ENCODE measurements around the gene TULP4.

TULP4 gene

DNA sequence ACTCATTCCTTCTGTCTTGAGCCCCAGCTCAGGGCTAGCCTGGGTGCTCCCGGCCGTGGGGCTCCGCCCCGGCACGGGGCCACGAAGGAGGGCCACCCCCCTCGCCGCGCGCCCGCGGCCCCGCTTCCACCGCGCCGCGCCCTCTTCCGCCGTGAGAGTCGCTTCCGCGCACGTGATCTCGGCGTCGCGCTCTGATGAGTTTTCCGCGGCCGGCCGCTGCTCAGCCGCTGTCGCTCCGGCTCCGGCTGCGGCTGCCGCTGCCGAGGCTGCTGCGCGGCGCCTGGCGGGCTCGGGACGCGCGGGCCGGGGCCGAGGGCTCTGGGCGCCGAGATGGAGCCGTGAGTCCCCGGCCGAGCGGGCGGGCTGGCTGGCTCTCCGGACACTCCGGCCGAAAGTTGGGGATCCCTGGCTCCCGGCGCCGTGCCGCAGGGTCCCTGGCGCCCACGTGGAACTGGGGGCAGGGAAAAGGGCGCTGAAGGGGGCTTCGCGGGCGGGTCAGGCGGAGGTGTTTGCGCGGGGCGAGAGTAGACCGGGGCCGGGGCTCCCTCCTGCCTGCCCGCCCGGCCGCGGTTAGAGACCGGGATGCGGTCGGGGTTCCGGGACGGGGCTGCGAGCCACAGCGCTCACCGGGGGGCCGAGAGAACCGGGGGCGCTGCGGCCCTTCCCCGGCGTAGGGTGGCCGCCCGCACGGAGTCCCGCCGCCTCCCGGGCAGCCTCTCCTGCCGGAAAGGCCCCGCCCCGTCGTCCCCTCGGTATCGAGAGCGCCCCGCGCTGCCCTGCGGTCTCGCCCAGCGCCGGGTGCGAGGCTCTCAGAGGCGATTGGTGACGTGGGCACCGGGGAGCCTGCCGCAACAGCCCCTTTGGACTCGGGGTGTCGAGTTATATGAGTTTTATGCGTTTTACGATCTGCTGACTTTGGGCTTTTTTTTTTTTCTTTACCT, 247.9 kb downstream of the TULP4 start, which contains the start of gene TMEM181 (continued):
- peak; percentile 60; the same call in 1 of the 2 replicates for TF ChIP-seq MYNN (tag by site-specific recombination; IDR thresholded peaks at IDR 0.05; ENCODE audit: borderline replicate concordance)
- TF ChIP-seq, protein P1, sequence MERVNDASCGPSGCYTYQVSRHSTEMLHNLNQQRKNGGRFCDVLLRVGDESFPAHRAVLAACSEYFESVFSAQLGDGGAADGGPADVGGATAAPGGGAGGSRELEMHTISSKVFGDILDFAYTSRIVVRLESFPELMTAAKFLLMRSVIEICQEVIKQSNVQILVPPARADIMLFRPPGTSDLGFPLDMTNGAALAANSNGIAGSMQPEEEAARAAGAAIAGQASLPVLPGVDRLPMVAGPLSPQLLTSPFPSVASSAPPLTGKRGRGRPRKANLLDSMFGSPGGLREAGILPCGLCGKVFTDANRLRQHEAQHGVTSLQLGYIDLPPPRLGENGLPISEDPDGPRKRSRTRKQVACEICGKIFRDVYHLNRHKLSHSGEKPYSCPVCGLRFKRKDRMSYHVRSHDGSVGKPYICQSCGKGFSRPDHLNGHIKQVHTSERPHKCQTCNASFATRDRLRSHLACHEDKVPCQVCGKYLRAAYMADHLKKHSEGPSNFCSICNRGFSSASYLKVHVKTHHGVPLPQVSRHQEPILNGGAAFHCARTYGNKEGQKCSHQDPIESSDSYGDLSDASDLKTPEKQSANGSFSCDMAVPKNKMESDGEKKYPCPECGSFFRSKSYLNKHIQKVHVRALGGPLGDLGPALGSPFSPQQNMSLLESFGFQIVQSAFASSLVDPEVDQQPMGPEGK (tag by site-specific recombination; IDR thresholded peaks at IDR 0.05), result peak; percentile 29; the same call in 1 of the 2 replicates
- TF ChIP-seq, protein P2, sequence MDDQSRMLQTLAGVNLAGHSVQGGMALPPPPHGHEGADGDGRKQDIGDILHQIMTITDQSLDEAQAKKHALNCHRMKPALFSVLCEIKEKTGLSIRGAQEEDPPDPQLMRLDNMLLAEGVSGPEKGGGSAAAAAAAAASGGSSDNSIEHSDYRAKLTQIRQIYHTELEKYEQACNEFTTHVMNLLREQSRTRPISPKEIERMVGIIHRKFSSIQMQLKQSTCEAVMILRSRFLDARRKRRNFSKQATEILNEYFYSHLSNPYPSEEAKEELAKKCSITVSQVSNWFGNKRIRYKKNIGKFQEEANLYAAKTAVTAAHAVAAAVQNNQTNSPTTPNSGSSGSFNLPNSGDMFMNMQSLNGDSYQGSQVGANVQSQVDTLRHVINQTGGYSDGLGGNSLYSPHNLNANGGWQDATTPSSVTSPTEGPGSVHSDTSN (CRISPR knock-in tag; IDR thresholded peaks at IDR 0.05), result peak; percentile 89
- TF ChIP-seq ZNF175 (tag by site-specific recombination; IDR thresholded peaks at IDR 0.05), result no peak
- TF ChIP-seq HOXD13 (CRISPR knock-in tag; IDR thresholded peaks at IDR 0.05; ENCODE audit: borderline replicate concordance), result peak; percentile 24; the same call in 1 of the 2 replicates
- no peak for TF ChIP-seq OVOL3 (tag by site-specific recombination; IDR thresholded peaks at IDR 0.05)
- 0 out of 2 replicates have a peak, but pooled peaks have one; percentile 10 for TF ChIP-seq ZNF266 (tag by site-specific recombination; IDR thresholded peaks at IDR 0.05; ENCODE audit: low read depth)
- peak; percentile 36; the same call in 1 of the 2 replicates for TF ChIP-seq ZNF37A (tag by site-specific recombination; IDR thresholded peaks at IDR 0.05)
- TF ChIP-seq, protein P3, sequence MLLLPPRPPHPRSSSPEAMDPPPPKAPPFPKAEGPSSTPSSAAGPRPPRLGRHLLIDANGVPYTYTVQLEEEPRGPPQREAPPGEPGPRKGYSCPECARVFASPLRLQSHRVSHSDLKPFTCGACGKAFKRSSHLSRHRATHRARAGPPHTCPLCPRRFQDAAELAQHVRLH (tag by site-specific recombination; IDR thresholded peaks at IDR 0.05), result no peak
- TF ChIP-seq, protein P4, sequence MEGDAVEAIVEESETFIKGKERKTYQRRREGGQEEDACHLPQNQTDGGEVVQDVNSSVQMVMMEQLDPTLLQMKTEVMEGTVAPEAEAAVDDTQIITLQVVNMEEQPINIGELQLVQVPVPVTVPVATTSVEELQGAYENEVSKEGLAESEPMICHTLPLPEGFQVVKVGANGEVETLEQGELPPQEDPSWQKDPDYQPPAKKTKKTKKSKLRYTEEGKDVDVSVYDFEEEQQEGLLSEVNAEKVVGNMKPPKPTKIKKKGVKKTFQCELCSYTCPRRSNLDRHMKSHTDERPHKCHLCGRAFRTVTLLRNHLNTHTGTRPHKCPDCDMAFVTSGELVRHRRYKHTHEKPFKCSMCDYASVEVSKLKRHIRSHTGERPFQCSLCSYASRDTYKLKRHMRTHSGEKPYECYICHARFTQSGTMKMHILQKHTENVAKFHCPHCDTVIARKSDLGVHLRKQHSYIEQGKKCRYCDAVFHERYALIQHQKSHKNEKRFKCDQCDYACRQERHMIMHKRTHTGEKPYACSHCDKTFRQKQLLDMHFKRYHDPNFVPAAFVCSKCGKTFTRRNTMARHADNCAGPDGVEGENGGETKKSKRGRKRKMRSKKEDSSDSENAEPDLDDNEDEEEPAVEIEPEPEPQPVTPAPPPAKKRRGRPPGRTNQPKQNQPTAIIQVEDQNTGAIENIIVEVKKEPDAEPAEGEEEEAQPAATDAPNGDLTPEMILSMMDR (tag by site-specific recombination; IDR thresholded peaks at IDR 0.05), result peak; percentile 43; the same call in 1 of the 2 replicates
- TF ChIP-seq GLIS2 (tag by site-specific recombination; IDR thresholded peaks at IDR 0.05), result peak; percentile 73
- TF ChIP-seq ZNF10 (tag by site-specific recombination; IDR thresholded peaks at IDR 0.05), result peak; percentile 47; the same call in 1 of the 2 replicates
- TF ChIP-seq, protein P5, sequence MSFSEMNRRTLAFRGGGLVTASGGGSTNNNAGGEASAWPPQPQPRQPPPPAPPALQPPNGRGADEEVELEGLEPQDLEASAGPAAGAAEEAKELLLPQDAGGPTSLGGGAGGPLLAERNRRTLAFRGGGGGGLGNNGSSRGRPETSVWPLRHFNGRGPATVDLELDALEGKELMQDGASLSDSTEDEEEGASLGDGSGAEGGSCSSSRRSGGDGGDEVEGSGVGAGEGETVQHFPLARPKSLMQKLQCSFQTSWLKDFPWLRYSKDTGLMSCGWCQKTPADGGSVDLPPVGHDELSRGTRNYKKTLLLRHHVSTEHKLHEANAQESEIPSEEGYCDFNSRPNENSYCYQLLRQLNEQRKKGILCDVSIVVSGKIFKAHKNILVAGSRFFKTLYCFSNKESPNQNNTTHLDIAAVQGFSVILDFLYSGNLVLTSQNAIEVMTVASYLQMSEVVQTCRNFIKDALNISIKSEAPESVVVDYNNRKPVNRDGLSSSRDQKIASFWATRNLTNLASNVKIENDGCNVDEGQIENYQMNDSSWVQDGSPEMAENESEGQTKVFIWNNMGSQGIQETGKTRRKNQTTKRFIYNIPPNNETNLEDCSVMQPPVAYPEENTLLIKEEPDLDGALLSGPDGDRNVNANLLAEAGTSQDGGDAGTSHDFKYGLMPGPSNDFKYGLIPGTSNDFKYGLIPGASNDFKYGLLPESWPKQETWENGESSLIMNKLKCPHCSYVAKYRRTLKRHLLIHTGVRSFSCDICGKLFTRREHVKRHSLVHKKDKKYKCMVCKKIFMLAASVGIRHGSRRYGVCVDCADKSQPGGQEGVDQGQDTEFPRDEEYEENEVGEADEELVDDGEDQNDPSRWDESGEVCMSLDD (tag by site-specific recombination; IDR thresholded peaks at IDR 0.05), result no peak; the same call in 1 of the 2 replicates
- TF ChIP-seq GLIS1 (tag by site-specific recombination; IDR thresholded peaks at IDR 0.05), result peak; percentile 69
- TF ChIP-seq, protein P6, sequence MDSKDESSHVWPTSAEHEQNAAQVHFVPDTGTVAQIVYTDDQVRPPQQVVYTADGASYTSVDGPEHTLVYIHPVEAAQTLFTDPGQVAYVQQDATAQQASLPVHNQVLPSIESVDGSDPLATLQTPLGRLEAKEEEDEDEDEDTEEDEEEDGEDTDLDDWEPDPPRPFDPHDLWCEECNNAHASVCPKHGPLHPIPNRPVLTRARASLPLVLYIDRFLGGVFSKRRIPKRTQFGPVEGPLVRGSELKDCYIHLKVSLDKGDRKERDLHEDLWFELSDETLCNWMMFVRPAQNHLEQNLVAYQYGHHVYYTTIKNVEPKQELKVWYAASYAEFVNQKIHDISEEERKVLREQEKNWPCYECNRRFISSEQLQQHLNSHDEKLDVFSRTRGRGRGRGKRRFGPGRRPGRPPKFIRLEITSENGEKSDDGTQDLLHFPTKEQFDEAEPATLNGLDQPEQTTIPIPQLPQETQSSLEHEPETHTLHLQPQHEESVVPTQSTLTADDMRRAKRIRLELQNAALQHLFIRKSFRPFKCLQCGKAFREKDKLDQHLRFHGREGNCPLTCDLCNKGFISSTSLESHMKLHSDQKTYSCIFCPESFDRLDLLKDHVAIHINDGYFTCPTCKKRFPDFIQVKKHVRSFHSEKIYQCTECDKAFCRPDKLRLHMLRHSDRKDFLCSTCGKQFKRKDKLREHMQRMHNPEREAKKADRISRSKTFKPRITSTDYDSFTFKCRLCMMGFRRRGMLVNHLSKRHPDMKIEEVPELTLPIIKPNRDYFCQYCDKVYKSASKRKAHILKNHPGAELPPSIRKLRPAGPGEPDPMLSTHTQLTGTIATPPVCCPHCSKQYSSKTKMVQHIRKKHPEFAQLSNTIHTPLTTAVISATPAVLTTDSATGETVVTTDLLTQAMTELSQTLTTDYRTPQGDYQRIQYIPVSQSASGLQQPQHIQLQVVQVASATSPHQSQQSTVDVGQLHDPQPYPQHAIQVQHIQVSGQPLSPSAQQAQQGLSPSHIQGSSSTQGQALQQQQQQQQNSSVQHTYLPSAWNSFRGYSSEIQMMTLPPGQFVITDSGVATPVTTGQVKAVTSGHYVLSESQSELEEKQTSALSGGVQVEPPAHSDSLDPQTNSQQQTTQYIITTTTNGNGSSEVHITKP (tag by site-specific recombination; IDR thresholded peaks at IDR 0.05), result 0 out of 2 replicates have a peak, but pooled peaks have one; percentile 38
- no peak for TF ChIP-seq GLI2 (tag by site-specific recombination; IDR thresholded peaks at IDR 0.05; ENCODE audit: borderline replicate concordance, low read depth)
- TF ChIP-seq, protein P7, sequence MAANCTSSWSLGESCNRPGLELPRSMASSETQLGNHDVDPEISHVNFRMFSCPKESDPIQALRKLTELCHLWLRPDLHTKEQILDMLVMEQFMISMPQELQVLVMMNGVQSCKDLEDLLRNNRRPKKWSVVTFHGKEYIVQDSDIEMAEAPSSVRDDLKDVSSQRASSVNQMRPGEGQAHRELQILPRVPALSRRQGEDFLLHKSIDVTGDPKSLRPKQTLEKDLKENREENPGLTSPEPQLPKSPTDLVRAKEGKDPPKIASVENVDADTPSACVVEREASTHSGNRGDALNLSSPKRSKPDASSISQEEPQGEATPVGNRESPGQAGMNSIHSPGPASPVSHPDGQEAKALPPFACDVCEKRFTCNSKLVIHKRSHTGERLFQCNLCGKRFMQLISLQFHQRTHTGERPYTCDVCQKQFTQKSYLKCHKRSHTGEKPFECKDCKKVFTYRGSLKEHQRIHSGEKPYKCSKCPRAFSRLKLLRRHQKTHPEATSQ (tag by site-specific recombination; IDR thresholded peaks at IDR 0.05), result 0 out of 2 replicates have a peak, but pooled peaks have one; percentile 12
- 0 out of 2 replicates have a peak, but pooled peaks have one; percentile 46 for TF ChIP-seq HOXC10 (CRISPR knock-in tag; IDR thresholded peaks at IDR 0.05)
- TF ChIP-seq ZNF140 (tag by site-specific recombination; IDR thresholded peaks at IDR 0.05), result no peak
- peak; percentile 96 for TF ChIP-seq ZBTB8A (tag by site-specific recombination; IDR thresholded peaks at IDR 0.05)
- TF ChIP-seq KLF1 (tag by site-specific recombination; IDR thresholded peaks at IDR 0.05), result peak; percentile 31; the same call in 1 of the 2 replicates
- TF ChIP-seq ZNF670 (tag by site-specific recombination; IDR thresholded peaks at IDR 0.05; ENCODE audit: low read depth), result no peak
- 0 out of 2 replicates have a peak, but pooled peaks have one; percentile 7 for TF ChIP-seq ZNF596 (tag by site-specific recombination; IDR thresholded peaks at IDR 0.05)
- TF ChIP-seq EGR2 (tag by site-specific recombination; IDR thresholded peaks at IDR 0.05; ENCODE audit: low read depth), result peak; percentile 36
- TF ChIP-seq KLF8 (tag by site-specific recombination; IDR thresholded peaks at IDR 0.05), result peak; percentile 36; the same call in 1 of the 2 replicates

Data from HEK293 (cell line).